ENCODE data around the gene ACAP2. TPM values are rescaled to one million over a fixed set of nuclear protein-coding genes. Genes with fewer than 3 reads are reported as not detected.

Gene ACAP2
- total RNA-seq, result 71.6 and 79.3 TPM in 2 replicates

GRCh38 chr3:195442573-195443390, at the start of gene ACAP2:
Gene ACAP2 (minus strand): TSS chr3:195443020. CDS start chr3:195442847, 173 bp downstream.

GRCh38 chr3:195270817-195271409, 171.9 kb downstream of the ACAP2 start, which contains the start of gene XXYLT1:
Gene XXYLT1 (minus strand): TSS chr3:195271159. CDS start chr3:195271058, 101 bp downstream.

Other genes starting within 250 kb of the ACAP2 start
- 13.6 and 15.1 TPM in 2 replicates for gene XXYLT1, start 171.9 kb downstream of the ACAP2 start, total RNA-seq
- 161 and 205 TPM in 2 replicates for gene PPP1R2, start 100.3 kb upstream of the ACAP2 start, total RNA-seq
- 0.13 TPM in 1 of 2 replicates, not detected in the other for gene APOD, start 140.9 kb upstream of the ACAP2 start, total RNA-seq

All from aortic smooth muscle cell (primary cell).